ENCODE measurements around the gene PAPPA2. TPM values are rescaled to one million over a fixed set of nuclear protein-coding genes. Genes with fewer than 3 reads are reported as not detected.
A peak's percentile ranks its signal among the peaks of the same experiment; 100 is the strongest.

Gene PAPPA2
- total and polyA plus RNA-seq, 9 of the 15 experiments (the other 6 are each of a cell fraction or from before 2014, with no cell fraction given) = 0.01 to 0.15 (median 0.05) TPM; not detected in 2

GRCh38 chr1:176815621-176816020 is 352.6 kb downstream of the PAPPA2 start:
- no peak overlapping the region for H3K4me3 ChIP-seq
- peaks cover 2 to 4% of the 10 kb centered on the region in 2 experiments; a peak in 4 of 5 replicates for H3K27me3 ChIP-seq (ENCODE audit: control insufficient read depth in 2 of 2, insufficient read depth in 2 of 2, low read length in 2 of 2)
- H3K36me3 ChIP-seq (ENCODE audit: control insufficient read depth, insufficient read depth, low read length) = no peaks in the 10 kb centered on the region
- POLR2A ChIA-PET = no interaction called here
- no peaks in the 10 kb centered on the region for H3K79me2 ChIP-seq (ENCODE audit: control insufficient read depth, insufficient read depth, low read length)
- ATAC-seq (no peak), DNase-seq (ENCODE audit: extremely low read depth in 1 of 4, low spot score in 3 of 4) (no peak), FAIRE-seq (no peak)
- under 1% methylated on average over 6 of the region's 6 CpGs for WGBS (ENCODE audit: insufficient coverage, low coverage, missing lambda C conversion rate)
- no peaks in the 10 kb centered on the region; a peak in 1 of 5 replicates for H3K4me1 ChIP-seq (replicated peaks in 1 of 2; ENCODE audit: control insufficient read depth in 2 of 2, insufficient read depth in 2 of 2, low read length in 2 of 2)
- no TSS peak for BruUV-seq (replicated peaks)
- no peak overlapping the region for H2AFZ ChIP-seq (ENCODE audit: low read depth, low read length)
- intact Hi-C loops (cut with micrococcal nuclease) = no loop called here
- CTCF ChIA-PET (ENCODE audit: low intra/inter-chr PET ratio) = no interaction called here
- no peaks in the 10 kb centered on the region for H3K9me1 ChIP-seq (ENCODE audit: control insufficient read depth, insufficient read depth, low read length)
- no peak overlapping the region for H3K4me2 ChIP-seq (ENCODE audit: insufficient read depth, low read length)
- H3K27ac ChIP-seq (ENCODE audit: extremely low read depth, low read depth, low read length) = no peak overlapping the region
- H3K9ac ChIP-seq (ENCODE audit: insufficient read depth in 1 of 2, low read depth in 2 of 2, low read length in 2 of 2) = no peak overlapping the region
- in situ Hi-C loops (cut with MboI) = no loop called here
- no peaks in the 10 kb centered on the region for H4K20me1 ChIP-seq (replicated peaks; ENCODE audit: control insufficient read depth, insufficient read depth, low read length)
- H3K9me3 ChIP-seq (replicated peaks; ENCODE audit: control insufficient read depth, insufficient read depth, low read depth, low read length) = no peaks in the 10 kb centered on the region
- TF ChIP-seq TARDBP (IDR thresholded peaks at IDR 0.05) (no peak), TCF15 (CRISPR knock-in tag; IDR thresholded peaks at IDR 0.05) (no peak), ZEB2 (IDR thresholded peaks at IDR 0.05) (no peak), FOXJ2 (tag; IDR thresholded peaks at IDR 0.05) (no peak)

- H3K79me2 ChIP-seq (ENCODE audit: control insufficient read depth, insufficient read depth, low read length) = no peaks in the 10 kb centered on the region
- TF ChIP-seq ZNF316 (IDR thresholded peaks at IDR 0.05) (peak; percentile 34; the same call in 1 of the 2 replicates), BRF2 (IDR thresholded peaks at IDR 0.05; ENCODE audit: borderline replicate concordance, insufficient read depth, insufficient read length) (no peak), KLF16 (IDR thresholded peaks at IDR 0.05) (no peak), MXI1 (IDR thresholded peaks at IDR 0.05; ENCODE audit: low read depth, low read length) (no peak), RB1 (IDR thresholded peaks at IDR 0.05; ENCODE audit: low read depth) (no peak), ZNF551 (CRISPR knock-in tag; IDR thresholded peaks at IDR 0.05) (no peak), POLR2G (IDR thresholded peaks at IDR 0.05; ENCODE audit: low read depth, low read length) (no peak)
- in situ Hi-C loops (cut with MboI) = no loop called here
- no peaks in the 10 kb centered on the region; a peak in 1 of 5 replicates for H3K4me1 ChIP-seq (replicated peaks in 1 of 2; ENCODE audit: control insufficient read depth in 2 of 2, insufficient read depth in 2 of 2, low read length in 2 of 2)
- intact Hi-C loops (cut with micrococcal nuclease) = no loop called here
- no peaks in the 10 kb centered on the region for H3K36me3 ChIP-seq (ENCODE audit: control insufficient read depth, insufficient read depth, low read length)
- no peak overlapping the region for H2AFZ ChIP-seq (ENCODE audit: low read depth, low read length)
- ATAC-seq = no peak
- 0 out of 5 replicates have a peak, but pooled peaks cover 2 to 4% of the 10 kb centered on the region in 2 experiments for H3K27me3 ChIP-seq (ENCODE audit: control insufficient read depth in 2 of 2, insufficient read depth in 2 of 2, low read length in 2 of 2)
- H3K9me1 ChIP-seq (ENCODE audit: control insufficient read depth, insufficient read depth, low read length) = no peaks in the 10 kb centered on the region
- no peak overlapping the region for H3K4me3 ChIP-seq
- ChIA-PET POLR2A (no interaction called here), CTCF (ENCODE audit: low intra/inter-chr PET ratio) (no interaction called here)
- FAIRE-seq = no peak
- no peak for DNase-seq (ENCODE audit: extremely low read depth in 1 of 4, low spot score in 3 of 4)
- no peak overlapping the region for H3K9ac ChIP-seq (ENCODE audit: insufficient read depth in 1 of 2, low read depth in 2 of 2, low read length in 2 of 2)
- no peaks in the 10 kb centered on the region for H4K20me1 ChIP-seq (replicated peaks; ENCODE audit: control insufficient read depth, insufficient read depth, low read length)
- H3K9me3 ChIP-seq (replicated peaks; ENCODE audit: control insufficient read depth, insufficient read depth, low read depth, low read length) = no peaks in the 10 kb centered on the region
- H3K4me2 ChIP-seq (ENCODE audit: insufficient read depth, low read length) = no peak overlapping the region
- WGBS (ENCODE audit: insufficient coverage, low coverage, missing lambda C conversion rate) = 0% methylated on average over 3 of the region's 3 CpGs
- no TSS peak for BruUV-seq (replicated peaks)
- no peak overlapping the region for H3K27ac ChIP-seq (ENCODE audit: extremely low read depth, low read depth, low read length)
These were observed 353.3 kb downstream of the PAPPA2 start for GRCh38 chr1:176816232-176816631.
